GM21526 (cell line): ENCODE results near the gene RPL29.
"Not testable (repeated sequence)": the region's sequence is repeated elsewhere in the genome, so short reads cannot be mapped to it uniquely, and the experiment has no call there.

Source experiments
- ATAC-seq: cut with Tn5 transposase; IDR thresholded peaks from one replicate; pipeline ENCODE4 v1.9.1; 2021; ENCODE audit warnings: moderate library complexity; ENCODE audit not compliant: unreplicated experiment, low FRiP score

RPL29 gene

DNA sequence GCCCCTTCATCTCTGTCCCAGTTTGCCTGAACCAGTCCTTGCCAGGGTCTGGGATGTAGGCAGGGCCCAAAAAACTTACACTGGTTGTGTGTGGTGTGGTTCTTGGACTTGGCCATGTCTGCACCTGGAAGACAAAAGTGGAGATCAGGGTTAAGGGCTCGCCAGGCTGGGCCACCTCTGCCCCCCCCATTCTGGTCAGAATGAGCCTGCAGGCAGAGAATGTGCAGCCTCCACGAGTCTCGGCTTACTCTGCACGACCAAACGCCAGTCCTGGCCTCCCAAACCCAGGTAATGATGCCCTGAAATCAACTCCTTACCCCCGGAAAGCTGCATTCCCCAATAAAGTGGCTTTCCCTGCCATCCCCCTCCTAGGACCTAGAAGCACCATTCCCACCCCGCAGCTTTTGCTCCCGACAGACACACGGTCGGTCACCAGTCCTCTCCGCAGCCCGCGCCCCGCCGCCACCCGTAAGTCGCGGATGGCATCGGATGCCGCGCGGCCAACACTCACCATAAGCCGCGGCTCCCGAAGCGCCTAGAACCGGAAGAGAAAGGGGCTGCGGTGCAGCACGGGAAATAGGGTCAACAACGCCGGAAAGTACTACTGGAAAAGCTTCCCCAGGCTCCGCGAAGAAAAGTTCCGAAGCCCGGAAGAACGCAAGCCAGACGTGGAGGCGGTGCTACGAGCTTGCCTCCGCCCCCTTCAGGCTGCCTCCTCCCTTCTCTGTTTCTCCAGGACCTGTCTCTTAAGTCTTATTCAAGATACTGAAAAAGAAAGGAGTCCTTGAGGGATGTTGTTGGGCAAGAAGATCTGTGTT lies at the start of gene RPL29:
Gene RPL29, minus strand, starts transcription at position 550 of the 818 bp plus-strand sequence. Its CDS starts 434 bp downstream, at position 116.
- ATAC-seq: peak; percentile 81

DNA sequence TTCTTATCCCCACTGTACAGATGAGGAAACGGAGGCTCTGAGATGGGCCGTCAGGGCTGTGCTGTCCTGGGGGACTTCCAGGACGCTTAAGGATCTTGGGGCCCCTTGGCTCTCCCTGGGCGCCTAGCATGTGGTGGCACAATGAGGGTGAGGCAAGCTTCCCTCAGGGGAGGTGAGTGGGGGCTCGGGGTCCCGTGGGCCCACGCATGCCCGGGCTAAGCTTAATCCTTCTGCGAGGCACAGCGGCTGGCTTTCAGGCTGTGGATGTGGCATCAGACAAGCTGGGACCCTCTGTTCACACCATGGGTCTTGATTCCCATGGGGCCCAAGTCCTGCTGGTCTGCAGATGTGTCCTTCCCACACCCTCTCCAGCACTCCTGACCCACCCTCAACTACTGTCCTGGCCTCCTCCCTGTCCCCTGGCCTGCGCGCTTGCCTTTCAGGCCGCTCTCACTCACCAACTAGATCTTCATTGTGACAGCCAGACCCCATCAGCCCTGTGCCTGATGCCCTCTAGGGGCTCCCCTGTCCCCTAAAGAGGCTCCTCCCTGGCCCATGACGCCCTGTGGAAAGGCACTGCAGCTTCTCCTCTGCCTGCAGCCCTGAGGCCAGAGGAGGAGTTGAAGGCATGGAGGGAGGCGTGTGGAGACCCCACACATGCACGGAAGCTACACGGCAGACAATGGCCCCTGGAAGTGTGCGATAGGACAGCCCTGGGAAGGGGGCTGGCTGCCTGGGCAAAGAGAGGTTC lies 49.3 kb upstream of the RPL29 start:
- ATAC-seq: no peak

DNA sequence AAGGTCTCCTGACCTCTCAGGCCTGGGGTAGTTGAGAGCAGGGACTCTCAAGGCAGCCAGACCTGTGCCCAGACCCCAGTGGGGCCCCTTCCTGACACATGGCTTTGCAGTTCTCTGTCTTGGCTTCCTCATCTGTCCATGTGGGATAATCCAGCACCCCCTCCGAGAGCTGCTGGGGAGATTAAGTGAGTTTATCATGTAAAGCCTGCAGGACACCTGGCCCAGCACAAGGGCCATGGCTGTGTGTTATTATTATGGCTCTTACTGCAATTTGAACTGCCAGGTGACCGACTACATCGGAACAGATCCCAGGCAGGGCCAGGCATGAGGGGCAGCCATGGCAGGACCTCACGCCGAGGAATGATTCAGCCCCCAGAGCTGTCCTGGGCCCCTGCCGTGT lies 48.1 kb upstream of the RPL29 start:
- ATAC-seq: no peak

DNA sequence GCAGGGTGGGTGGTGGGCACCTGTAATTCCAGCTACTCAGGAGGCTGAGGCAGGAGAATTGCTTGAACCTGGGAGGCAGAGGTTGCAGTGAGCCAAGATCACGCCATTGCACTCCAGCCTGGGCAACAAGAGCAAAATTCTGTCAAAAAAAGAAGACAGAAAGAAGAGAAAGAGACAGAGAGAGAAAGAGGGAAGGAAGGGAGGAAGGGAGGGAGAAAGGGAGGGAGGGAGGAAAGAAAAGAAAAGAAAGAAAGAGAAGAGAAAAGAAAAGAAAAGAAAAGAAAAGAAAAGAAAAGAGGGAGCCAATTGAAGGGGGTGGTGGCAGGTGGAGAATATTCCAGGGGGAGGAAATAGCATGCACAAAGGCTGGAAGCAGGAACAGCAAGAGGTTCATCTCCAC lies 47.3 kb upstream of the RPL29 start:
- ATAC-seq: not testable (repeated sequence)

DNA sequence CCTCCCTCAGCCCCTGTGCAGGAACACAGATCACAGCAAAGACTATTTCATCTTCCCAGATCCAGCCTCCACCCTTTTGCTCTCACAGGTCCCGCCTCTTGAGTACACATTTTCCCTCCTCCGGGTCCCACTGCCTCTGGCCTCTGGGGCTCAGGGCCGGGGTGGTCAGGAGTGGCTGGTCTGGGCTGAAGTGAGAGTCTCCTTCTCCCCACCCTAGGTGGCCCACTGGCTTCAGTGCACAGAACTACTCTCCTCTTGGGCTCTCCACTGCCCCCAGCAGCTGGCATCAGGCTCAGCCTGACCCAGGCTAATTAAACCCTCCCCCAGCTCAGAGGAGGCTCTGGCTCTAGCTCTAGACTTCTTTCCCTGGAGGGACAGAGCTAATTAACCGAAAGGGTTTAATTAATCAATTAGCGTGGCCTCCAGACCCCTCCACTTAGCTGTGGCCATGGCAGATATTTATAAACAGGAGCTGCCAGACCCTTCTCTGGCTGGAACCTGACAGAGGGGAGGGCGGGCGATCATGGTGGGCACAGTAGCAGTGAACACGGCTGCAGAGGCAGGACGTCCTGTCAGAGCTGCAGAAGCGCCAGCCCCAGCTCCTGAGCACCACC lies 45.5 kb upstream of the RPL29 start:
- no peak for ATAC-seq

DNA sequence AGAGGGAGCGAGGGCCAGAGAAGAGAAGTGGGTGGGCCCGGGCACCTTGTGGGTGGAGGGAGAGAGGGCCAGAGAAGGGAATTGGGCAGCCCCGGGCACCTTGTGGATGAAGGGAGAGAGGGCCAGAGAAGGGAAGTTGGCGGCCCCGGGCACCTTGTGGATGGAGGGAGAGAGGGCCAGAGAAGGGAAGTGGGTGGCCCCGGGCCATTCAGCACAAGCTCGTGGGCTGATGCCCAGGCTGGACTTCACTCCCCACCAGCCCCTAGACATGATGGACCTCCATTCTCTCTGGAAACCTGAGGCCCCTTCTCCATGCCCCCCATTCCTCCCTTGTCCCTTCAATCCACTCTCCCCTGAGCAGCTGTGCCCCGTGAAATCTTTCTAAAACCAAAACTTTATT lies 44.9 kb upstream of the RPL29 start:
- ATAC-seq: no peak

DNA sequence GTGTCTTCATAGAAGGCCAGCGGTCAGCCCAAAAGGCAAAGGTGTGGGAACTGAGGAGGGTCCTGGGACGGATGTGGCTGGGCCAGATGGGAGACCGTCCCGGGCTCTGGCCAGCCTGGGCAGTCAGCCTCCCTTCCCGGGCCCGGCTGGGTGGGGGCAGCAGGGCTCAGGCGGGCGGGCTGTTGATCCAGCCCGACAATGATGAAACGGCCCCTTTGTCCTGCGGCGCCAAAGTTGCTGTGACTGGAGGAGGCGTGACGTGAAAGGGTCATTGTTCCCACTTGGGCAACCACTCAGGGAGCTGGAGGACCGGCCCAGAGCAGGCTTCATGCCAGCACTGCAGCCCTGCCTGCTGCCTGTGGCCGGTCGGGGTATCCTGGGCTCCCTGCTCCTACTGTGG lies 44.2 kb upstream of the RPL29 start:
- ATAC-seq: no peak

DNA sequence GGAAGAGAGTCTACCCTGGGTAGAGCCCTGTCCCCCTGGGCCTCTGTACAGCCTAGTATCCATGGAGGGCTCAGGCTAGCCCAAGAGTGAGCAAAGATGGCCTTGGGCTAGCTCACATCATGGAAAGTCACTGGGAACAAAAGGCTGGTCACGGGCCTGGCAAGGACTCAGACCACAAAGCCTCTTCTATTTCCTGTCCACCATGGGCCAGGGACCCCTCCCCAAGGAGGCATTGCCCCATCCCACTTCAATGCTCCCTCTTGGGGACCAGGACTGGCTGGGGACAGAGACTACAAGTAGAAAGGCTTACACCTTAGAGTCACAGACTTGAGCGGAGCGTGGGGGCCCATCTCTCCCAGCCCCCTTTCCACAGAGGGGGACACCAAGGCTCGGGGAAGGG lies 43.7 kb upstream of the RPL29 start:
- no peak for ATAC-seq

DNA sequence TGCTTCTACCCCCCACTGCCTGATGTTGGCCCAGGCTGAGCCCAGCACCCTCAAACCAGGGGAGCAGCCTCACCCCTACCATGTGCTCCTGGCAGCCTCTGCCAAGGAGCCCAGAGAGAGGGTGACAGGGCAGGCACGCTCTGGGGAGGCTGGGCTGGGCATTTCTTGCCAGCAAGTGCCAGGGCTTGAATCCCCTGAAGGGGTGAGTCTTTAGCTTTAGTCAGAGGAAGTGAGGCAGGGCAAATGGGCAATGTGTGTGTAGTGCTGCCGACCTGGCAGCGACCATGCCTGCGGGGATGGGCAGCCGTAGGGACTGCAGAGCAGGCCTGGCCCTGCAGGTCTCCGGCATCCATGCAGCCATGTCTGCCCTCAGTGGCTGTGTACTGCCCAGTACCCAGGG lies 42.5 kb upstream of the RPL29 start:
- no peak for ATAC-seq

DNA sequence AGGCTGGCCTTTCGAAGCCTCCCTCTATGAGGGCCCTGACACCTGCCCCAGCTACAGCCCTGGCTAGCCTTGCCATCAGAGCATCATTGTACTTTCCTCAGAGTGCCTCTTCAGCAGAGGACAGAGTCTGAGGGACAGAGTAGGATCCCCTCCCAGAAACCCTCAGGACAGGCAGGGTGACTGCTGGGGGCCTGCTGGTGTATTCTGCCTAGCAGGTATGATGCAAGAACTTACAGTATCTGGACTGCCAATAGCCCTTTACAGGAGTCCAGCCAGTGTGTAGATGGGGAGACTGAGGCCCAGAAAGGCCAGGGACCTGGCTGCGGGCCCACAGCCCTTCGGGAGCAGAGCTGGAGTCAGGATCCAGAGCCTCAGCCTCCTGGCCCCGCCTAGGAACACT lies 41.6 kb upstream of the RPL29 start:
- ATAC-seq: no peak

DNA sequence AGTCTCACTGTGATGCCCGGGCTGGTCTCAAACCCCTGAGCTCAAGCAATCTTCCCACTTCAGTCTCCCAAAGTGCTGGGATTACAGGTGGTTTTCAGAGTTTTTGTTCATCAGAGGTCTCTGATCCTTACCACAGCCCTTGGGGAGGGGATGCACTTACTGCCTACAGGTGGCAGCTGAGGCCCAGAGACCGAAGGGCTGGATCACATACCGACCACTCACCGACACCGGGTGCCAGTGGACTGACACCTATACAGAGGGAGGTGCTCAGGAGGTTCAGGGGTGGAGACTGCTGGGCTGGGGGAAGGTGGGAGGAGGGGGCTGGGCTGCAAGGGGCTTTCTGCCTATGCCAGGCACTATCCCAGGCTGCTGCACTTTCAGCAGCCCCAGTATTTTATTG lies 41.1 kb upstream of the RPL29 start:
- no peak for ATAC-seq

DNA sequence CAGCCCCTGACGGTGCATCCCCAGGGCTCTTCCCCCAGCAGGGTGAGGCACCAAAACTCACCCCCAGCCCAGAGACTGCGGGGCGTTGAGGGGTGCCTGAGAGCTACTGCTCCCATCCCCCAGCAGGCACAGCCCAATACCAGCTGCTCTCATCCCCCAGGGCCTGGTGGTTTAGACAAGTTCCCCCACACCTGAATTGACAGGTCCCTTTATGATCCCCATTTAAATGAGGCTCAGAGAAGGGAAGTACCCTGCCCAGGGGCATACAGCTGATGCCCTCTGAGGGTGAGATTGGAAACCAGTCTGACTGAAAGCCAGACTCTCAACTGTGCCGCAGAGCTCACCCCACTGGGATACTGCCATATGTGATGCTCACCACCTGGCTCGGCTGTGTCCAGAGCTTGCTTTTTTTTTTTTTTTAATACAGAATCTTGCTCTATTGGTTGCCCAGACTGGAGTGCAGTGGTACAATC lies 40.6 kb upstream of the RPL29 start:
- ATAC-seq: no peak

DNA sequence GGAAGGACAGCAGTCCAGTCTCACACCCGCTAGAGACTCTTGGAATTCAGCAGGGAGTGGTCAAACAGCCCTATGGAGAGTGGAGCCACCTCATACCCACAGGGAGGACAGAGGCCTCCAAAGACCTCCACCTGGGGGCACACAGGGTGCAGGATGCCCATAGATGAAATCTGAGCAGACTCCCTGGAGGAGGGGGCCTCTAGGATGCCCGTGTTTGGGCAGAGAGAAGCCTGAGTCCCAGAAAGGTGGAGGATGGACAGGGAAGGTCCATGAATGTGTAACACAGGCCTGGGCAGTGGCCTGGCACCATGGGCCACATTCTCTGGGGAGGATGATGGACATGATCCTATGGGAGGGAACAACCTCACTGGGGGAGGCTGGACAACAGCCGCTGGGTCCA lies 39.0 kb upstream of the RPL29 start:
- ATAC-seq: no peak

DNA sequence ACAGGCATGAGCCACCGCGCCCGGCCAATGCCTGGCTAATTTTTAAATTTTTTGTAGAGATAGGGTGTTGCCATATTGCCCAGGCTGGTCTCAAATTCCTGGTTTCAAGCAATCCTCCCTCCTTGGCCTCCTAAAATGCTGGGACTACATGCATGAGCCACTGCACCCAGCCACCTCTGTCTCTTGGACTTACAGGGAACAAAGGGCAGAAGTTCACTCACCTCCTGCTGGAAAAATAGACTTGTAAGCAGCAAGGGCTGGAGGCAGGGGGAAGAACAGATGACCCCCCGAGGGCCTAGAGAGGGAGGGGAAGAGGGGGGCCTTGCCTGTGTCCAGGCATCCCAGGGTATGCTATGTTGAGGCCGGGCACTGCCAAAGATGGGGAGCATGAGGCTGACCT lies 38.5 kb upstream of the RPL29 start:
- no peak for ATAC-seq

DNA sequence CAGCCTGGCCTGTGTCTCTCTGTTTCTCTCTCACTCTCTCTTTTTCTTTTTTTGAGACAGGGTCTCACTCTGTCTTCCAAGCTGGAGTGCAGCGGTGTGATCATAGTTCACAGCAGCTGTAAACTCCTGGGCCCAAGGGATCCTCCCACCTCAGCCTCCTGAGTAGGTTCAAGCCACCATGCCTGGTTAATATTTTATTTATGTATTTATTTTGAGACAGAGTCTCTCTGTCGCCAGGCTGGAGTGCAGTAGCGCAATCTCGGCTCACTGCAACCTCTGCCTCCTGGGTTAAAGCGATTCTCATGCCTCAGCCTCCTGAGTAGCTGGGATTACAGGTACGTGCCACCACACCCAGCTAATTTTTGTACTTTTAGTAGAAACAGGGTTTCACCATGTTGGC lies 38.1 kb upstream of the RPL29 start:
- ATAC-seq: not testable (repeated sequence)

DNA sequence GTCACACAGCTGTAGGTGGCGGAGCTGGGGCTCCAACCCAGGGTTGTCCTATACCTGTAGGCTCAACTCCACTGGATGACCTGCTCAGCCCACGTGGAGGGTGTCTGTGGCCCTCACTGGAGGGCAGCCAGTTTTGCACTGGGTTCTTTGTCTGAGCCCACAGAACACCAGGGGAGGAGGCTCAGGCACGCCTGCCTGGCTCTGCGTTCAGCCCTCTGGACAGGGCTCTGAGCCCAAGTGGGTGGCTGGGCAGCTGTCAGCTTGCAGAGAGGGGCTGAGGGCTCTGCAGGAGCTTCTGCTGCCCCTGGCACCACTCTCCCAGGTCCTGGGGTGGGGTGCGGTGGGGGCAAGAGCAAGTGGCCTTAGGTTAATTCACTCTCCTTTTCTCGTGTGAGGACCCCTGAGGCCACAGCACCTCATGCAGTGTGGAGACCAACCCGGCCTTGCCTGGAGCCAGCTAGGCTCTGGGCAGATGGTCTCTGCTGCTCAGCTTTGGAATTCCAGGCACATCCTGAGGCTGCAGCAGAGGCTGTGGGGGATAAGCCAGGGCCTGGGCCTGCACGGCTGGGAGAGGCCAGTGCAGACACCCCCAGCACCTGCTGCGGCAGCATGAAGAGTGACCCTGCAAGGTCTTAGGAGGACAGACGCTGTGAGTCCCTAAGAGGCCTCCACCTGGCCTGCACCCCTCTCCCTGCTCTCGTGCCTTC lies 37.2 kb upstream of the RPL29 start:
- no peak for ATAC-seq

DNA sequence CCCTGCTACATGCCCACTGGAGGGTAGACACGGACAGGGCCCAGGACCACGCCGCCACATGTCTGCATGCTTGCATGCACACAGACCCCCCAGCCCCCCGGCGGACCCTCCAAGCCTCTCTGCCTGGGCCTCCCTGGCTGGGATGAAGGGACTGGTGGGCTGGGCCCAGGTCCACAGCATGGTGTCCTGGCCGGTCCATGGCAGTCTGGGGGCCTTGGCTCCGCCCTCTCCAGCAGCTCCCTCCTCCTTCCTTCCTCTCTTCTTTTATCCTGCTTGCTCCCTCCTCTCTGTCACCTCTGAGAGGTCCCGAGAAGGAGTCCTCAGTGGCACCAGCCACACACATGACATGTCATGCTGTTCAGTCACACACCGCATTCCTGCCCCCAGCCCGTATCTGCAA lies 36.2 kb upstream of the RPL29 start:
- no peak for ATAC-seq

DNA sequence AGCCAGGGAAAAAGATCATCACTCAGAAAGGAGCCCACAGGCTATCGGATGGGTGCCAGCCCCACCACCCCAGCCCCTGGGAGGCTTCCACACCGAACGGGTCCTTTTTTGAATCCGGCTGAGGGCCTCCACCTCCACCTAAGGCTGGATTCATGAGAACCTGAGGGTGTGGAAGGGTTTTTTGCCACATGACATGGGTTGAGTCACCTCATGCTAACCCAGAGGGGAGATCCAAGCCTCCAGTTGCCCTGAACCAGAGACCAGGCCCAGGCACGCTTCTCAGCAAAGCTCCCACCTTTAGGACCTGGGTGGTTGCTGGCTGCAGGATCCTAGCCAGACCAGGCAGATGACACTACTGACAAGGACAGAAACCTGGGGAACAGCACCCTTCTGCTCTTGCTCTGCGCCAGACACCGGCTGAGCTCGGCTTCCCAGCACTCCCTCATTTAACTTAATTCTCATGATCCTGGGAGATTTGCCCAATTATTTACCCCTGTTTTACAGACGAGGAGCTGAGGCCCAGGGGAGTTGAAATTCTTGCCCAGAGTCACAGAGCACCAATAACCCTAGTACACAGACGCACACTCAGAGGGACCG lies 35.1 kb upstream of the RPL29 start:
- ATAC-seq: no peak

DNA sequence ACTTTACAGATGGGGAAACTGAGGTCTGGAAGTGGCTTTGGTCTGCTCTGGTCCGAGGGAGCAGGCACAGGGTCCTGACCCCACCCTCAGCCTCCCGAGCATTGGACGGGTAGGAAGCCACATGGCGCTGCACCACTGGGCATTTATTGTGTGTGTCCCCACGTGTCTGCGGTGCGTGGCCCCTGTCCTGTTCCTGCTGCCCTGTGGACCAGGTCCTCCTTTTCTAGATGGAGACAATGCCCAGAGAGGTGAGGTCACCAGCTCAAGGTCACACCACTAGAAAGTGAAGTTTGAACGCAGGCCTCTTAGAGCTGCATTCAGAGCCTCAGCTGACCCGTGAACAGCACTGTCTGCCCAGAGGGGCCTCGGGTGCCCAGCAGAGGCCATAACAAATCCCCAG lies 33.8 kb upstream of the RPL29 start:
- no peak for ATAC-seq

DNA sequence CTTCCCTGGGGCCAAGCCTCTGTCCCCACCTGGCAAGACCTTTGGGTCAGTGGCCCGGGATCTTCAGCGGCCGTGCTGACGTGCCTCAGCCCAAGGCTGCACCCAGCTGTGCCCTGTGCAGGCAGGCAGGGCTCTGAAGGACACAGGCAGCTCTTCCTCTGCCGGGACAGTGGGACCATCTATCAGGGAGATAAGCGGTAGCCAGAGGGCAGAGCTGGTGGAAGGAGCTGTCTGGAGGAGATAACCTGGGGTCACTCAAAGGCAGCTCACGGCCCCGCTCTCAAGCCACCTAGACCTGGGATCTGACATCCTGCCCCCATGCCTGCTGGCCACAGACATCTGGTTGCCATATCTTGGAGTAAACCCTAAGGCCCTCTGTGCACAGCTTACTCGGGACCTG lies 33.4 kb upstream of the RPL29 start:
- ATAC-seq: no peak
